Raji (cell line): ENCODE measurements around the gene NTN1.

Experiments
- POLR2A ChIP-seq: IDR thresholded peaks from 2 replicates; pipeline ENCODE4 v1.6.1; 2011; ENCODE audit warnings: low read depth, low read length, control low read depth; ENCODE audit not compliant: insufficient read depth

Gene NTN1

GRCh38 chr17:9121186-9121820 is 100.0 kb downstream of the NTN1 start:
- no peak for TF ChIP-seq POLR2A

GRCh38 chr17:9123594-9124553 is 102.6 kb downstream of the NTN1 start:
- no peak for TF ChIP-seq POLR2A

- no peak for TF ChIP-seq POLR2A
Measured at GRCh38 chr17:9124554-9124935, 103.2 kb downstream of the NTN1 start.

- no peak for TF ChIP-seq POLR2A
Measured at GRCh38 chr17:9125722-9126121, 104.4 kb downstream of the NTN1 start.

- TF ChIP-seq POLR2A, result no peak
Measured at GRCh38 chr17:9127340-9127739, 106.0 kb downstream of the NTN1 start.

- TF ChIP-seq POLR2A, result no peak
Measured at GRCh38 chr17:9131371-9131770, 110.1 kb downstream of the NTN1 start.

GRCh38 chr17:9132291-9132690 is 111.0 kb downstream of the NTN1 start:
- no peak for TF ChIP-seq POLR2A

GRCh38 chr17:9132944-9133610 is 111.8 kb downstream of the NTN1 start:
- TF ChIP-seq POLR2A, result no peak

- TF ChIP-seq POLR2A, result no peak
Measured at GRCh38 chr17:9138161-9138717, 116.9 kb downstream of the NTN1 start.

GRCh38 chr17:9139695-9140094 is 118.4 kb downstream of the NTN1 start:
- no peak for TF ChIP-seq POLR2A

GRCh38 chr17:9140550-9141424 is 119.5 kb downstream of the NTN1 start:
- TF ChIP-seq POLR2A, result no peak

GRCh38 chr17:9141425-9141753 is 120.1 kb downstream of the NTN1 start:
- no peak for TF ChIP-seq POLR2A

GRCh38 chr17:9142772-9143494 is 121.6 kb downstream of the NTN1 start:
- no peak for TF ChIP-seq POLR2A
